Suppressor macrophage (primary cell): Measurements from ENCODE around the gene NSMCE1.

Source experiments
- DNase-seq, 4 experiments: peaks; one replicate each; pipeline ENCODE4 v3.0.0-alpha.2; 2020 to 2022

The NSMCE1 gene

DNA sequence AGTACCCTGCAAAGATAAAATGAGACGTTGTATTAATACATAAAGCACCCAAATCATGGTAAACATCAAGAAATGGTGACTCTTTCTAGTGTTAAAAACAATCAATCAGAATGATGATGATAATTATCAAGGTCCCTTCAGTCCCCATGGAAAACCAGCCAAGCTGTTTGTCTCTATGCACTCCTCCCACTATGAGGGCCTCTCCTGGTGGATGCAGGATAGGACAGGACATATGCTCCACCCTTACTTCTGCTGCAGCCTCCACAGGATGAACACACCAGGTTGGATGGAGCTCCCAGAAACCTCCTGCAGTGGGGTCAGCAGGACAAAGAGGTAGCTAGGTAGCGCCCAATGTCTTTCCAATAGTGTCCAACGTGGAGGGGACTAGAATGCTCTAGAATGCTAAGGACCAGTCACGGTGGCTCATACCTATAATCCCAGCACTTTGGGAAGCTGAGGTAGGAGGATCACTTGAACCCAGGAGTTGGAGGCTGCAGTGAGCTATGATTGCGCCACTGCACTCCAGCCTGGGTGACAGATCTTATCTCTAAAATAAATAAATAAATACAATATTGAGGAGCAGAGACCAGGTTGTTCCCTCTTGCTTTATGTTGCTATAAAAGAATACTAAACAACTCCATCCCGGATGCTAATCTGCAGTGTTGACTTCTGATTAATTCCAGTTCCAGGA lies 75.1 kb downstream of the NSMCE1 start:
- DNase-seq = no peak

DNA sequence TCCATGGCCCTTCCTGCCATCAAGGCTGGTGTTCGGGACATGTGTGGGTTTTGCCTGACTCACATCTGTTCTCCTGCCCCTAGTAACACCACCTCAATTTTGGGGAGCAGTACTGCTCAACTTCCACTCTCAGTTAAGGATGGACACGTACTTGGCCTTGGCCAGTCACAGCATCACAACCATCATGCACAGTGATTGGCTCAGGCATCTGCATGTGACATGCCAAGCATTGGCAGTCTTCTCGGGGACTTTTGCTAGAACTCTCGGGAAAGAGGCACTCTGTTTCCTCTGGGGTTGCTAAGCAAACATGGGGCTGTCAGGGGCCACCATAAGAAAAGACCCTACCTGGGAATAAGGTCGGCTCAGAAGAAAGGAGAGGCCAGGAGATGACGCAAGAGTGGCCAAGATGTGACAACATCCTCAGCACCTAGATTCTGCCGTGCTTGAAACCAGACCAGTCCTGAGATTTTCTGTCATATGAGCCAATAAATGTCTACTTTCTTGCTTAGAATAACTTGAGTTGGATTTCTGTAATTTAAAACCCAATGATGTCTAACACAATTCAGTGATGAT lies 77.1 kb downstream of the NSMCE1 start:
- DNase-seq = no peak

DNA sequence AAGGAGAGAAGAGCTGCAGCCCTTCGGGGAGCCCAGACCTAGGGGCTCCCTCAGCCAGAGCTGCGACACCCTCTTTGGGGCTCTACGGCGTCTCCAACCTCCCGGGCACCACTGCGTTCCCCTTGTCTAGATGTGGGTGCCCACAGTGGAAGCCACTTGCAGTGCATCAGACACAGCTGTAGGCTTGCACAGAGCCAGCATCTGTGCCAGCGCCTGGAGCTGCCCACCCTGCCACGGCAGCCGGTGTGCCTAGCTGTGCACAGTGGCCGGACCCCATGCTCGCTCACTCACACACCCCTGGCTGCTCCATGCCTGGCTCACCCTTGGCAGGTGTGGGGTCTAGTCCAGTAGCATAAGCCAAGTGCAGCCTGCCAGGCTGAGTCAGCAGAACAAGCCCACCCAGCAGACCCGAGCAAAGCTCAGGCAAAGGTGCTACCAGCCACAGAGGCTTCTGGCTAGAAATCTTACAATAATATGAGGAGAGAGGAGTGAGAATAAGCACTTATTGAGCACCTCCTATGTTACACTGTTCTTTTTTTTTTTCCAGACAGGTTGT lies 78.2 kb downstream of the NSMCE1 start:
- DNase-seq = no peak

DNA sequence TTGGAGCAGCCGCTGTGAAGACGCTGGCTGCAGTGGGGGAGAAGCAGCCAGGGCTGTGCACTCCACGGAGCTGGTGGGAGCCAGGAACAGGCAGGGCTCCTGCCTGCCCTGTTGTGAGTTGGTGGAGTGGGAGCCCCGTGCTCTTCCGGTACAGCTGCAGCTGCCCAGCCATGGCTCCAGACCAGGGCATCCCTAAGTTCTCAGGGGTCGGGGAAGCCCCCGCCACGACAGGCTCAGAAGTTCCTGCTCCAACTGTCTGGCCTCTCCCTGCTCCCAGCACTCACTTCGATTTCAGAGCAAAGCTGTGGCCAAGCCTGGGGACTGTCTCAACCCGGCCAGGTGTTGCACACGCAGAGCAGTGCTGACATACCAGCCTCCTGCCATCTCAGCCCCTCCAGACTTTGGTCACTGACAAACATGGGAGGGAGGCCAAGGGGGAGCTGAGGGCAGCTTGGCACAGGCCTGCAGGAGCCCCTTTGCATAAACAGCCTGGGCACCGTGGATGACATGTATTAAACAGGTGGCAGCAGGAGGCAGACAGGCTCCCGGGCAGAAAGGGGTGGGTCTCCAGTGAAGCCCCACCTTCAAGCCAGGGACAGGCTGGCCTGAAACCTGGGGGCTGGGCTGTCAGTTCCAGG lies 79.1 kb downstream of the NSMCE1 start:
- no peak for DNase-seq

DNA sequence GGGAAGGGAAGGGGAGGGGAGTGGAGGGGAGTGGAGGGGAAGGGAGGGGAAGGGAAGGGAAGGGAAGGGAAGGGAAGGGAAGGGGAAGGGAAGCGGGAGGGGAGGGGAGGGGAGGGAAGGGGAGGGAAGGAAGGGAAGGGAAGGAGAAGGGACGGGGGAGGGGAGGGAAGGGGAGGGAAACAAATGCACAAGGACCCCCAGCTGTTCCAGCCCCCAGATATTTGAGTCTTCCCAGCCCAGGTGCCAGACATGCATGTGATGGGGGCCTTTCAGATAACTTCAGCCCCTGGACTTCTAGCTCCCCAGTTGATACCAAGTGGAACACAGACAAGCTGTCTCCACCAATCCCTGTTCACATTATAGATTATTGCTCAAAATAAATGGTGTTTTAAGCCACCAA lies 79.9 kb downstream of the NSMCE1 start:
- DNase-seq = no peak

DNA sequence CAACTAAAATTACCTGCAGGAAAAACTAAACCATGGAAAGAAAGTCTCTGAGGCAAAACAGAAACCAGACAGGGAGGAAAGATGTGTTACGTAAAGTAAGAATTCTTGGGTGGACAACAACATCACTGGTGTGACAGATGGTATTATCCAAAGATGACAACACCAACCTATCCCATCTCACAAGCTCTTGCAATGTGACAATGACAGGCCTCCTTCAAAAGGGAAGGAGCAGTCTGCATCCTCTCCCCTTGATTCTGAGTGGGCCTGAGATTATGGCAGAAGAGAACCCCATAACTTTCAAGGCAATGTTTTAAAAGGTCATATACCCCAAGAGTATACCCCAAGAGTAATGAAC lies 82.8 kb downstream of the NSMCE1 start:
- DNase-seq = peak in 2 of 4 experiments; percentile 12 to 13

DNA sequence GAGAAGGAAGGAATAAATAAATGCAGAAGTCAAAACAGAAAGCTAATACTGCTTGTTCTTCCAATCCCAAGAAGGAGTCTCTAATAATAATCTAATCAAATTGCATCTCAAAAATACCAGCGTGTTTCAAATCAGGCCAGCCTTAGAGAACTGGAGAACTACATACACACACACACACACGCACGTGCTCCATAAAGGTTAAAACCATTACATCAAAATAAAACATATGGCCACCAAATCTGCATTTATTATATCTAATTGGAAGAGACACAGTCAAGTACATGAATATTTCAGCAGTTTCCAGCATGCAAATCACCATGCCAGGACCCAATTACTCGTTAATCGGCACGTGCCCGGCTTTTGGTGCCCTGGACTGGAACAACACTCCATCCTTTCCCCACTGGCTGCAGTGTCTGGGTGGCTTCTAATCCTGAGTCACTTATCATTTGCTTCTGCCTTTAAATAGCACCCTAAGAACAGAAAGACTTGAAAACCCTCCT lies 85.6 kb downstream of the NSMCE1 start:
- no peak for DNase-seq

DNA sequence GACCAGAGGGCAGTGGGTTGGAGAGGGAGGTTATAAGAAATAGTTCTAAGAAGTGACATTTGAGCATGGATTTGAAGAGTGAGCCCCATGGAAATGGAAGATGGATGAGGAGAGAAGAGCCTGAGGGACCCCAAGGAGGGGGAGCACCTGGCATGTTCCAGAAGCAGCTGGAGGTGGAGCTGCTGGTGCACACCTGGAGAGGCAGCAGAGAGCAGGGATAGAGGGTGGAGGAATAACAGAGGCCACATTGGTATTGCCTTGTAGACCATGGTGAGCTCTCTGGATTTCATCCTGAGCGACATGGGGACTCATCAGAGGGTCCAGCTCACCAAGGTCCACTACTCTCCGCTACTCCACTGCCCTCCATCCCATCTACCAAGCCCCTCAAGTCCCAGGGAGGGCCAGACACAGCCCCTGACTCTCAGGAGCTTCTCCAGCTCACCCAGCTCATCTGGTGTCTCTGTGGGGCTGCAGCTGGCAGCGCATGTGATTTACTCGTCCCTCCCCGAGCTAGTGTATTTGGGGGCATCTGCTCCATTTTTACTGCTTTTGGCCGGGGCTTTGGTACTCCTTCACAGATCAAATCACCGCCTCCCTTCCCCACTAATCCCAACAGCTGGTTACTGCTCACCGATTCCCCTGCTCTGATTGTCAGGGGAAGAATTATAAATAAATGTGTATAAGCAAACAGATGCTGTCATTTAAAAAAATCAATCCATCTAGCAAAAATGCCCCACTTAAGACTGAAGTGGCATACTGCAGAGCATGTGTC lies 87.4 kb downstream of the NSMCE1 start:
- DNase-seq = no peak

DNA sequence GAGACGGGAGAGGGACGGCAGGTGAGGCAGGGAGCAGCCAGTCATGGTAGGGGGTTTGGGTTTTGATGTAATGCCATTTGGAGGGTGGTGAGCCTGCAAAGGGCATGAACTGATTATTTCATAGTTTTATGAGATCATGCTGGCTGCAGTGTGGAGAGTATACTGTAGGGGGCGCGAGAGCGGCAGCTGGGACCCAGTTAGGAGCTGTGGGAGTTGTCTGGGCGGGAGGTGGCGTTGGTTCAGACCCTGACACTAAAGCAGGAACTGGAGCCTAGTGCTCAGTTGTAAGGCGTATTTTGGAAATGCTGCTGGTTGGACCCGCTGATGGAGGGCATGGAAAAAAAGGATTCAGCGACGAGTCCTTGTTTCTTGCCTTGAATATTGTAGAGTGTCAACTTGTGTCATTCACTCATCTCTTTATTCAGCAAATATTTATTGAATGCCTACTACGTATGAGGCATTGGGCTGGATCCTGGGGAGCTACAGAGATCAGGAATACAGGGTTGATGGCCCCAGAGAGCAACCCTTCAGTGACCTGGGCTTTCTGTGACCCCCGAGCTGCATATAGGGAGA lies 89.0 kb downstream of the NSMCE1 start:
- peak; percentile 89 to 94 (median 94) for DNase-seq

DNA sequence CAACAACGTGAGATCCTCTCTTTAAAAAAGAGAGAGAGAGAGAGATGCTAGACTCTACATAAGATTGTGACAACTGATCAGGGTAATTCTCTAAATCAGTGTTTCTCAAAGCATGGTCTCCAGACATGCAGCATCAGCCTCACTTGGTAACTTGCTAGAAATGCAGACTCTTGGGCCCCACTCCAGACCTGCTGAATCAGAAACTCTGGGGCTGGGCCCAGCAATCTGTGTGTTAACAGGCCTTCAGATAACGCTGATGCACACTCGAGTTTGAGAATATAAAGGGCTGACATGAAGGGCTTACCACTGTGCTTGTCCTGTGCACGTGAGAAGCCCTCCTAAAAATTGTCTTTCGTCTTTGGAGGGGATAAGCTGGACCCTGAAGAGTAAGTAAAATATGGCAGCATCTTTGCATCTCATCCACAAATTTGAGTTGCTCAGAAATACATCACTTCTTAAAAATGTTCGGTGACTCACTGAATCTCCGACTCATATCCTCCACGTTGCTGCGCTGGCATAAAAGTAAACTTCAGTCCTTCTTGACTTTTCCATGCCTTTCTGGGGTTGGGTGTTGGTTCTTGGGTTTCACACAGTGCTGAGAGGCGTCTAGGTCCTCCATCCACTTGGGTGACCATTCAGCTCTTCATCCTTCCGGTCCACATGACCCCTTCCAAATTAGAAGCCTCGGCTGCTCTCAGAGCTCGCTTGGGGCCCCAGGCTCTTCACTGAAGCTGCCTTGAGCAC lies 91.4 kb downstream of the NSMCE1 start:
- peak in 1 of 4 experiments; percentile 38 for DNase-seq

DNA sequence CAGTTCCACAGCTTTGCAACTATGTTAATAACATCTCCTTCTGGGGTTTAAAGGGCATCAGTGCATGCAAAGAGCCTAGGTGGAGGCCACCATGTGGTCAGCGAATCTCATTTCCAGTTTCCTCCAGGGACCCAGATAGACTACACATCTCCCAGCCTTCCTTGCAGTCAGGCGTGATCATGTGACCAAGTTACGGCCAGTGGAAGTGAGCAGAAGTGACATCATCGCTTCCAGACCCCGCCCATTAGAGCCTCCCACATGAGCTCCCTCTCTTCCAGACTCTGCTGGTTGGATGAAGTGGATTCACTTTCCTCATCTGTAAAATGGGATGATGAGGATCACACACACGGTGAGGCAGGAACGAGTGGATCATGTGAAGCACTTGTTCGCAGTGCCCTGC lies 92.7 kb downstream of the NSMCE1 start:
- no peak for DNase-seq
